ENCODE data around the gene PKHD1. TPM values are rescaled to one million over a fixed set of nuclear protein-coding genes. Genes with fewer than 3 reads are reported as not detected.

The PKHD1 gene
- total RNA-seq, 1 experiment from 2014 or later, result 0.09 TPM

DNA sequence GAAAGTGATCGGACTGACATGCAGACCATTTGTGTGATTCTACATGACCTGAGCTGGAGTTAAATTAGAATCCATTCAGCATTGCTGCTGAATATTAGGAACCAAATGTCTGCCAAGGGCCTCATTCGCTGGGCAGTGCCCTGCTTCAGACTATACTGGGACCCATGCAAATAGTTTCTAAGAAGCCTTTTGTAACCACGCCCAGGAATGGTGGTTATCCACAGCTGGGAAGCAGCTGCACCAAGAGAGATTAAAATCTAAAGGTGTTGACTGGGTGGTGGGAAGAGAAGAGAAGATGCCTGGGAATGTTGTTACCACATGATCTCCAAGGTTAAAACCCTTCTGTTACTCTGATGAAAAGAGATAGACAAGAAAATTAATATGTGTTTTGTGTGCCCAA is 156.8 kb downstream of the PKHD1 start:
- H2BK5ac ChIP-seq (ENCODE audit: insufficient read length, low read length), result no peak overlapping the region
- no peak overlapping the region for H3T11ph ChIP-seq (ENCODE audit: low read length)
- H3K18ac ChIP-seq (ENCODE audit: insufficient read length, low read depth, low read length), result no peak overlapping the region
- no peak overlapping the region for H2BK20ac ChIP-seq (ENCODE audit: low read depth, low read length, poor library complexity, severe bottlenecking)
- Mint-ChIP-seq H3K4me1 (peaks cover 10 to 15% of the 10 kb centered on the region in 2 experiments), H3K9me3 (peaks cover 0 to 2% of the 10 kb centered on the region in 2 experiments; a peak in 2 of 5 replicates), H3K36me3 (ENCODE audit: insufficient read depth in 1 of 3, low read depth in 3 of 3) (peaks cover 0 to 2% (median 1%) of the 10 kb centered on the region in 3 experiments; a peak in 2 of 7 replicates), H3K27ac (no peak overlapping the region), H3K4me3 (no peak overlapping the region), H3K27me3 (ENCODE audit: low read depth) (no peaks in the 10 kb centered on the region)
- no peak for DNase-seq
- H3K23ac ChIP-seq (ENCODE audit: insufficient read length, low read depth, low read length), result no peak overlapping the region
- H2AK5ac ChIP-seq (ENCODE audit: insufficient read length, low read length), result no peak overlapping the region
- no peaks in the 10 kb centered on the region for H3K9me3 ChIP-seq (ENCODE audit: control insufficient read depth, low read depth, low read length)
- H4K5ac ChIP-seq (ENCODE audit: insufficient read length, low read depth, low read length), result no peak overlapping the region
- H2BK15ac ChIP-seq (ENCODE audit: low read depth, low read length), result no peak overlapping the region
- H3K79me1 ChIP-seq (ENCODE audit: insufficient read depth, low read depth, low read length, poor library complexity, severe bottlenecking), result no peaks in the 10 kb centered on the region
- H3K9ac ChIP-seq (ENCODE audit: extremely low read depth, insufficient read length, low read length), result no peak overlapping the region
- H3K14ac ChIP-seq (ENCODE audit: insufficient read depth, low read length), result no peak overlapping the region
- H3K4ac ChIP-seq (ENCODE audit: low read depth, low read length), result no peak overlapping the region
- no peak overlapping the region for H2BK12ac ChIP-seq (ENCODE audit: insufficient read length, low read depth, low read length)
- no CpG with 5 or more reads among the region's 3 CpGs for whole genome bisulfite sequencing (ENCODE audit: extremely low coverage, insufficient read length, low lambda C conversion rate)
- H3K4me2 ChIP-seq (ENCODE audit: insufficient read depth, insufficient read length, low read length), result no peak overlapping the region
- H2AFZ ChIP-seq (ENCODE audit: low read length), result no peak overlapping the region
- H3K27me3 ChIP-seq (ENCODE audit: insufficient read depth, low read length), result no peaks in the 10 kb centered on the region
- TF ChIP-seq, protein P1, sequence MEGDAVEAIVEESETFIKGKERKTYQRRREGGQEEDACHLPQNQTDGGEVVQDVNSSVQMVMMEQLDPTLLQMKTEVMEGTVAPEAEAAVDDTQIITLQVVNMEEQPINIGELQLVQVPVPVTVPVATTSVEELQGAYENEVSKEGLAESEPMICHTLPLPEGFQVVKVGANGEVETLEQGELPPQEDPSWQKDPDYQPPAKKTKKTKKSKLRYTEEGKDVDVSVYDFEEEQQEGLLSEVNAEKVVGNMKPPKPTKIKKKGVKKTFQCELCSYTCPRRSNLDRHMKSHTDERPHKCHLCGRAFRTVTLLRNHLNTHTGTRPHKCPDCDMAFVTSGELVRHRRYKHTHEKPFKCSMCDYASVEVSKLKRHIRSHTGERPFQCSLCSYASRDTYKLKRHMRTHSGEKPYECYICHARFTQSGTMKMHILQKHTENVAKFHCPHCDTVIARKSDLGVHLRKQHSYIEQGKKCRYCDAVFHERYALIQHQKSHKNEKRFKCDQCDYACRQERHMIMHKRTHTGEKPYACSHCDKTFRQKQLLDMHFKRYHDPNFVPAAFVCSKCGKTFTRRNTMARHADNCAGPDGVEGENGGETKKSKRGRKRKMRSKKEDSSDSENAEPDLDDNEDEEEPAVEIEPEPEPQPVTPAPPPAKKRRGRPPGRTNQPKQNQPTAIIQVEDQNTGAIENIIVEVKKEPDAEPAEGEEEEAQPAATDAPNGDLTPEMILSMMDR (conservative IDR thresholded peaks at IDR 0.05), result no peak
- H2BK120ac ChIP-seq (ENCODE audit: low read depth, low read length, poor library complexity, severe bottlenecking), result no peak overlapping the region
- no peak overlapping the region for H4K8ac ChIP-seq (replicated peaks; ENCODE audit: insufficient read length, low read depth, low read length)
- H3K56ac ChIP-seq (ENCODE audit: insufficient read length, low read depth, low read length), result no peak overlapping the region
- no peaks in the 10 kb centered on the region for H3K23me2 ChIP-seq (ENCODE audit: insufficient read length, low read depth, low read length, poor library complexity, severe bottlenecking)
- H3K4me1 ChIP-seq (ENCODE audit: insufficient read depth, low read length), result no peaks in the 10 kb centered on the region
- H4K20me1 ChIP-seq (ENCODE audit: control insufficient read depth, insufficient read depth, insufficient read length), result no peaks in the 10 kb centered on the region
- no peak overlapping the region for H3K27ac ChIP-seq (ENCODE audit: insufficient read length, low read depth, low read length)
- H4K91ac ChIP-seq (ENCODE audit: insufficient read length, low read depth, low read length), result no peak overlapping the region
- no peaks in the 10 kb centered on the region for H3K79me2 ChIP-seq (ENCODE audit: insufficient read depth, low read length)
